GM18520 (cell line): ENCODE data around the gene NXF2B.
"Not testable (repeated sequence)": the region's sequence is repeated elsewhere in the genome, so short reads cannot be mapped to it uniquely, and the experiment has no call there.

Source experiments
- ATAC-seq: cut with Tn5 transposase; IDR thresholded peaks from one replicate; pipeline ENCODE4 v1.9.1; 2021; ENCODE audit not compliant: unreplicated experiment

The NXF2B gene

GRCh38 chrX:102439908-102440307 is at the start of gene NXF2B:
TSS of gene NXF2B (minus strand) at chrX:102440008. CDS start at chrX:102380036, 59,972 bp downstream.
- not testable (repeated sequence) for ATAC-seq

DNA sequence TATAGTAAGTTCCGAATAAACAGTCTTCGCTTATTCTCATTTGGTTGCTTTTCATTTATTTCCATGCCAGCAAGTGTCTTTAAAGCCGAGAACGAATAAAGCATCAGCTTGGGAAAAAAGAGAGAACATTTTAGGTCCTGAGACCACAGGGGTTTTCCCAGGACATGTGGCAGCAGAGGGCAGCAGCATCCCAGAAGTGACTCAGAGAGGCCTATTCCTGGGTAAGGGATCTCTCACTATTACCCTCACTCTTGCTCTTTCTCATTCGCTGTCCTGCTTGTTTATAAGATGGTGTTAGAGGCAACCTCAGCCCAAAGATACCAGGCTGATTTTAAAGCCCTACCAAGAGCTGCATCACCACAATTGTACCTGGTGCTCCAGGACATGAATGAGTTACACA is 39.0 kb upstream of the NXF2B start:
- not testable (repeated sequence) for ATAC-seq

GRCh38 chrX:102471762-102472220 is 32.0 kb upstream of the NXF2B start, which contains the start of gene TCP11X2:
TSS of gene TCP11X2 (minus strand) at chrX:102471812.
- ATAC-seq = not testable (repeated sequence)

- not testable (repeated sequence) for ATAC-seq
Observed at GRCh38 chrX:102470215-102470614, 30.4 kb upstream of the NXF2B start.

- not testable (repeated sequence) for ATAC-seq
Observed at GRCh38 chrX:102458615-102459014, 18.8 kb upstream of the NXF2B start.

- not testable (repeated sequence) for ATAC-seq
Observed at GRCh38 chrX:102414493-102414892, 25.3 kb downstream of the NXF2B start.

GRCh38 chrX:102345916-102346315 is 93.9 kb downstream of the NXF2B start:
- ATAC-seq = no peak

DNA sequence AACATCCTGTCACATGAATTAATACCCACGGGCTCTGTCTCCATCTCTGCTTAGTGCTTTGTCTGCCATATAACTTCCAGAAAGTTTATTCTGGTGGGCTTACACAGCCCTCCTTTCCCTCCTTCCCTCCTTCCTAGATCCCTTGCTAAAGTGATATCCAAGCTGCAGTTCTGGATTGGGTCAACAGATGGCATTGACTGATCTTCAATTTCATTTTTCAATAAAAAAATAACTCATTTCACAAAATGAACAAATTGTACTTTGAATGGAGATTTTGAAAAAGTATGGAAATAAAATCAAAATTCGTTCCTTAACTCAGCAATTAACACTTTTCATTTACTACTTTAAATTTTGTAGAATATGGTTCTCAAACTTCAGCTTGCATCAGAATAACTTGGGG is 97.9 kb downstream of the NXF2B start:
- no peak for ATAC-seq

DNA sequence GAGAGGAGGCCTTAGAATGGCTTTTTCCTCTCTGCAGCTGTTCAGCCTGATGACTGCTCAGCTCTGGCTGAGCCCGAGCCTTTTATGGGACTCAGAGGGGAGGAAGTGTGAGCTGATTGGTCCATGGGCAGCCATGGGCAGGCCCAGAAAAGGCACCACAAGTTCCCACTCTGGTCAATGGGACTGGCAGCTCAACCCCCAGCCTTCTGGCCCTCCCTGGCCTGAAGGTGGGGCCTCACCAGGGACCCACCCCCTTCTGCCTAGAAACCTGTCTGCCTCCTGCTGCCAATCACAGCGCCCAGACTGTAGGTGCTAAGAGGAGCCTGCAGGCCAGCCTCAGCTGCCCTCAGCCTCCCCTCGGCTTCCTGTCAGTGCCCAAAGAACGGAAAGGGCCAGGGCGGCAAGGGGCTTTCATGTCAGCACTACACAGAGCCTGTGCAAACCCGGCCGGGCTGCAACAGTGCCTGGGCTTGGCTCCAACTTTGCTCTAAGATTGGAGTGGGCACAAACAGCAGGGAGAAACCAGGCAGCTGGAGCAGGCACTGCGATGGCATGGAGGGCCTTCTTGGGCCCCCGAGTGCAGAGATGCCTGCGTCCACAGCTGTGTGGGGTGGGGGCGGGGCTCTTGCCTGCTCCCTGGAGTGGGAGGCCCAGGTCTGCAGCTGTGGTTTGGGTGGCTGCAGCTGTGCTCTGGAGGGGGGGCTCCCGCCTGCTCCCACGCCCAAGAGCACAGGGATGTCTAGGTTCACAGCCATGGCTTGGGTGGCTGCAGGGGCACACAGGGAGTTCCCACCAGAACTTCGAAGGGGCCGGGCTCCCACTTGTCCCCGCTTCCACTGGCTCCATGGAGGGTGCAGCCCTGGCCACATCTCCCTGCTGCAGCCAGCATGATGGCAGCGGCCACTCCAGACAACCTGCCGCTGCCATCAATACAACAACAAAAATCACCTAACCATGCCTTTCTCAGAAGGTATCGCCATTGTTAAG is 100.2 kb downstream of the NXF2B start:
- no peak for ATAC-seq

DNA sequence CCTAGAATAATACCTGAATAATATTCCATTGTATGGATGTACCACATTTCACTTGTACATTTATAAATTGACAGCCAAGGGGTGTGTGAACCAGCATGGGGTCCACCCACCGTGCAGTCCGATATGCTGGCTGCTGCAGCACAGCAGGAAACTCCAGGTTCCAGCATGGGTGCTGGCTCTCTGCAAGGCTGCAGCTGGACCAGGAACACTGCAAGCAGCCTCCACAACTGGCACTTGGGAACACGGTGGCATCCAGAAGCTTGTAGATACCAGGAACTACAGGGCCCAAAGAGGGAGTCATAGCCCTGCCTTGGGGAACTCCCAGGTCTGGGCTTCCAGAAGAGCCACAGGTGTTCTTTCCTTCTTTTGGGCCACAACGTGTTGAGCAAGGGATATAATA is 101.6 kb downstream of the NXF2B start:
- ATAC-seq = no peak
